IPS-NIHi7 (cell line): ENCODE data around the gene FBXO34.
"Not testable (repeated sequence)": the region's sequence is repeated elsewhere in the genome, so short reads cannot be mapped to it uniquely, and the experiment has no call there.

ENCODE experiments used
- DNase-seq: peaks from one replicate; pipeline ENCODE4 v3.0.0; 2012; ENCODE audit warnings: mixed read lengths; ENCODE audit errors: extremely low spot score

The FBXO34 gene

GRCh38 chr14:55381040-55381439 is 109.8 kb downstream of the FBXO34 start:
- DNase-seq, result no peak

- no peak for DNase-seq
These were observed 110.3 kb downstream of the FBXO34 start for GRCh38 chr14:55381561-55381960.

GRCh38 chr14:55382483-55382882 is 111.3 kb downstream of the FBXO34 start:
- no peak for DNase-seq

- DNase-seq, result not testable (repeated sequence)
These were observed 111.8 kb downstream of the FBXO34 start for GRCh38 chr14:55383056-55383466.

GRCh38 chr14:55383541-55384140 is 112.4 kb downstream of the FBXO34 start:
- DNase-seq, result no peak

GRCh38 chr14:55384536-55384935 is 113.3 kb downstream of the FBXO34 start:
- DNase-seq, result no peak

- DNase-seq, result no peak
These were observed 115.0 kb downstream of the FBXO34 start for GRCh38 chr14:55386037-55386808.

- no peak for DNase-seq
These were observed 115.9 kb downstream of the FBXO34 start for GRCh38 chr14:55387121-55387520.

GRCh38 chr14:55388160-55388559 is 116.9 kb downstream of the FBXO34 start:
- no peak for DNase-seq

GRCh38 chr14:55389330-55389729 is 118.1 kb downstream of the FBXO34 start:
- no peak for DNase-seq

GRCh38 chr14:55398679-55399078 is 127.5 kb downstream of the FBXO34 start:
- DNase-seq, result no peak

- no peak for DNase-seq
These were observed 128.0 kb downstream of the FBXO34 start for GRCh38 chr14:55399183-55399582.

- DNase-seq, result no peak
These were observed 128.6 kb downstream of the FBXO34 start for GRCh38 chr14:55399852-55400251.

GRCh38 chr14:55401751-55402150 is 130.5 kb downstream of the FBXO34 start:
- no peak for DNase-seq
